Measurements from ENCODE around the gene CCDC141.

CCDC141 gene

DNA sequence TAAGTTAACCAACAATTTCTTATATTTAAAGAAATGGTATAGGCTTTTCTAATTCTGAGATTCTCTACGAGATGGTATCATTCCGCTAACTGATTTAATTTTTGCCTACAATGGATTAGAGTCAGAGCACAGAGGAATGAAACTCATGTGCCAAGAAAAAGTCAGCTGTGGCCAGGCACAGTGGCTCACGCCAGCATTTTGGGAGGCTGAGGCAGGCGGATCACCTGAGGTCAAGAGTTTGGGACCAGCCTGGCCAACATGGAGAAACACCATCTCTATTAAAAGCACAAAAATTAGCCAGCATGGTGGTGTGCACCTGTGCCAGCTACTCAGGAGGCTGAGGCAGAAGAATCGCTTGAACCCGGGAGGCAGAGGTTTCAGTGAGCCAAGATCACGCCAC, 225.8 kb downstream of the CCDC141 start:
- DNase-seq = no peak

DNA sequence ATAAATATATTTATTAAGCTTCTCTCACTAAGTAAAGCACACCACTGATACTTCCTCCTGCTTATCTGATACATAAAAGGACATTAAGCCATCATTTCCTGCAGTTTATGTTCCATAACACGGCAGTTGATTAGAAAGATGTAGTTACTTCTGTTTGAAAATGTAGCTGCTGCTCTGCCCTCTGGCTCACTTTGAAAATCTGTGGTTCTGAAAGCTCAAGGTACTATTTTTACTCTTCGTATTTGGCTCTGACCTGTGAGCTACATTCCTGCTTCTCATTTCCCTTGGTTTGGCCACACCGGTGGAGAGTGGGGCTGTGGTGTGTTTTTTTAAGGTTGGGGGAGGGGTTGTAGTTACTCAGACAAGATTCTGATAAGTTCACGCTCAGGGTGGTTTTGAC, 229.9 kb downstream of the CCDC141 start:
- DNase-seq = no peak

DNA sequence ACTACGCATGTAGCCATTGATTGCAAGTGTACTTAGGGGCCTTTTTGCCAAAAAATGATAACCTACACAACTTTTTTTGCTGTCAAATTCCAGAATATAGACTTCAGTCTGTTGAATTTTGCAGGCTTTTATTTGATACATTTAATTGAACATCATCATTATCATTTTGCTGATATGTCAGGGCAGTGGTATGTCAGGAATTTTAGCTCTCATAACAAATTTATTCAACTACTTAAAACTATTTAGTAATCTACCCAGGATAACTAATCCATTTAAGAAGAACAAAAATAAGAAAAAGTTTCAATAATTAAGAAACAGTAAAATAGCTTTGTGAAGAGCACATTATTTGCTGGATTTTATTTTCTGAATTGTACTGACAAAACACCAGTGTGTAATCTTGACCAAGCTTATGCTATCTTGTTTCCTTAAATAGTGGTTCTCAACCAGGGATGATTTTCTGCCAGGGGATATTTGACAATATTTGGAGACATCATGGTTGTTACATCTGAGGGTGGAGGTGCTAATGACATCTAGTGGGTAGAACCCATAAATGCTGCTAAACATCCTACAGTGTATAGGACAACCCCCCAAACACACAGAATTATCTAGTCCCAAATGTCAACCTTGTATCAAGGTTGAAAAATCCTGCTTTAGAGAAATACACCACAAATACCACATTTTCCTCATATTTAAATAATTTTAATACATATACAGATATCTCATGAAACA, 230.6 kb downstream of the CCDC141 start:
- DNase-seq = no peak

DNA sequence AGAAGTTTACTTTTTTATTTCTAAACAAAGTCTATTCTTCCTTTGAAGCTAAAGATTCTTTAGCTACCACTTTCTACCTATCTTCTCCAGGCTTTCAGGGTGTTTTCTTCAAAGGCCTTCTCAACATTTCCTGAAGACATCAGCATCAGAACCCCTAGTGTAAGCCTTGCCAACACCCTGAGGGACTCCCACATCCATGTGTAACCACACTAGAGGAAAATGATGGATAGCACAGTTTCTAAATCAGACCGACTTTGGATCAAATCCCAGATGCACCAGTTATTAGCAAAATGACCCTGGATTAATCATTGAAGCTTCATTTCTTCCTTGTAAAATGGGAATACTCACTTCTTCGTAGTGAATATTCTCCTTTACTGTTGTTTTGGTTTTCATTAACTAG, 238.0 kb downstream of the CCDC141 start:
- no peak for DNase-seq

DNA sequence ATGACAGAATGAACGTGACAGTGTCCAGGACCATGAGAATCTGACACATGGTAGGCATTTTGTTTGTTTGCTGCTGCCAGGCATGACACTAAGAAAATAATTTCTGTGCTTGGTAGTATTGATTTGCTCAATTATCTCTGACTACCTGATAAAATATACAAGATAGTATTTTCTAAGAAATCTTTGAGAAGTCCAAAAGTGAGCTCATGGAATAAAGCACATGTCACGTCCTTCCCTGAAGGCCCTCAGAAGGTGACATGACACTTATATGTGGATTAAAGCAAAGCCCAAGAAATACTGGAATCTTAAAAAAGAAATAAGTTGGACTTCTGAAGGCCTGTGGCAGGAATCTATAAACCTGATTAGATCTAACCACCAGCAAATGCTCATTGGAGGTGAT, 238.9 kb downstream of the CCDC141 start:
- DNase-seq = no peak

DNA sequence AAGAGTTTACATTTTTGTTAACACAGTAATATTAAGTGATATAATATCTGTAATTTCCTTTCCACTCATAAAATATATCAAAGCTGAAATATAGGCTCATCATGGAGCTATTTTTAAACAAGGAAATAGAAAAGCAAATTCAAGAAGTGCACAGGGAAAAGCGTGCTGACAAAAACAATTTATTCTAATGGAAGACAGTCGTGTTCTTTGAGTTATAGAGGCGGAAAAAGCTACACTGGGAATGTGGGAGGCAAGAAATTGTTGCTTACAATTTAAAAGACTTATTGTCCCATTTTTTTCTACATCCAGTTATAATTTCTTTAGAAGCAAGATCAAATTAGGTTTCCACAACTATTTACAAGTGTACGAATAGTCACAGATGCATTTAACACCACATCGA, 239.5 kb downstream of the CCDC141 start:
- no peak for DNase-seq

DNA sequence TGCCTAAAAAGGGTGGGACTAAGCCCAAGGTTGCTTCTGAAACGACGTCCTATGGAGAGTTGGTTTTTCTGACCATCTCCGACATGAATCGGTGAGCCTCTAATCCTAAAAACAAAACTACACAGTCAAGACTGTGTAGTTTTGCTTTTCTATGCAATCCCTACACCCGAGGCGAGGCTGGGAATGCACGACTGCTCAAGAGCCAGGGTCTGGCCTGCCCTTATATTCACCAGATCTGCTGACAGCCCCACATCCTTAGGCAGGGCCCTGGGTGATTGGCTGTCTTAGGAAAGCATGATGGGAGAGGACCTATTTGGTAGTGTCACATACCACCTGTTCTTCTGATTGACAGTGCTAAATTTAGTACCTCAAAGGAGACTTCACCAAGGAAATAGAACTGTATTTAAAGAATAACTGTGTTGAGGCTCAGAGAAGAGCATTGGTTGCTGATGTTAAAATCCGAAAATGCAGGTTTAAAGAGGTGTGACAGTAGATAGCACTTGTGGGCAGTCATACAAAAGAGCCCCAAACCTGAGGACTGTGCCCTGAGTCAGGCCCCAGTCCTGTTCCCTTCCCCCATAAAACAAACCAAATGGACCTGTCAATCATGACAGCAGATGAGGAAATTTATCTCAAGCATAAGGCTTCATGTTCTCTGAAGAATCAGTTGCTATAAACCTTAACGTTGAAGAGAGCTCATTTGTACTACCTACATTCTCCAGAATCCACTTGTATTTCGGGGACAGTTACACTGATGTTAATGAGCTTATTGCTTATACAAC, 242.5 kb downstream of the CCDC141 start, which contains the start of gene TTN:
Gene TTN (minus strand): TSS at position 197 of the 782 bp plus-strand sequence. CDS start 2,781 bp downstream, outside the sequence.
- no peak for DNase-seq

DNA sequence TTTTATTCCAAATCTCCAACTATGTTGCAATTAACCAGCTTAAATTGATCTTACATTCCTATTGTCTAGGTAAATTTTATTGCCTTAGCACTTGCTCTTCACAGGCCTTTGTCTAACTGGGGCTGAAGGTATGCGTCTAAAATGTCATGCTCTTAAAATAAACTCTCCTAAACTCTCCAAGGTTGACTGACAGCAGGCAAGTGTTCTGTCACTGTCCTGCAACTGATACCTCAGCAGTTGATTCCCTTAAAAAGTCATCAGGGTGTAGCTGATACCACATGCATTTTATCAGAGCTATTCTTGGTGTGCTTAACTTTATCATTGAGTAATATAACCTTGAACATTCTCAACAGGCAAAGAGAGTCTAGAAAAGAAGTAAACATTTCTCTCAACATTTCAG, 243.4 kb downstream of the CCDC141 start:
- DNase-seq = no peak

DNA sequence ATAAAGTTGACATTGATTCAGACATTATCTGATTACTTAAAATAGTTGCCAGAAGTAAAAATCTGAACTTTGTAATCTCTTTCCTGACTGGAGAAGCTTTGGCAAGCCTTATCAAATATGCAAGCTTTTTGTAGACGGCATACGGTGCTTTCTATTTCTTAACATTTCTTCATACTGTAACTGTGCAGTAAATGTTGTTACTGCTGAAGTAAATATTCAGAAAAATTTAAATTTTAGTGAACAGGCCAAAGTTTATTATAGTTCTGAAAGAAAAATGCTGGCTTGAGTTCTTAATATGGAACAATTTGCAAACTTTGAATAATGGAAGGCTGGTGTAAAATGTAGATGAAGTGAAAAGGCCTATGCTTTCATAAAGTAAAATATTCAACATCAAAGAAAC, 244.5 kb downstream of the CCDC141 start:
- no peak for DNase-seq

DNA sequence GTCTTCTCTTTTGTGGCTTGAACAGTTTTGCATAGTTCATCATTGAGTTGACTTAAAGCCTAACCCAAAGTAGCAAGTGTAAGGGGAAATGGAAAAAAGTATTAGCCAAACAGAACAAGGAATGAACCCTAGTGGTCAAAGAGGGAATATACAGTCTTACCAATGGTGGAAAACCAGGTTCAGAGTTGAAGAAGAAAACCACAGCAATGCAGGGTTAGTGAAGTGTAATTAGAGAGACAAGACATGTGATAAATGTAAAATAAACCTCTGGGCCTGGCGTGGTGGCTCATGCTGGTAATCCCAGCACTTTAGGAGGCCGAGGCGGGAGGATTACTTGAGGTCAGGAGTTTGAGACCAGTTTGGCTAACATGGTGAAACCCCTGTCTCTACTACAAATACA, 245.1 kb downstream of the CCDC141 start:
- no peak for DNase-seq

DNA sequence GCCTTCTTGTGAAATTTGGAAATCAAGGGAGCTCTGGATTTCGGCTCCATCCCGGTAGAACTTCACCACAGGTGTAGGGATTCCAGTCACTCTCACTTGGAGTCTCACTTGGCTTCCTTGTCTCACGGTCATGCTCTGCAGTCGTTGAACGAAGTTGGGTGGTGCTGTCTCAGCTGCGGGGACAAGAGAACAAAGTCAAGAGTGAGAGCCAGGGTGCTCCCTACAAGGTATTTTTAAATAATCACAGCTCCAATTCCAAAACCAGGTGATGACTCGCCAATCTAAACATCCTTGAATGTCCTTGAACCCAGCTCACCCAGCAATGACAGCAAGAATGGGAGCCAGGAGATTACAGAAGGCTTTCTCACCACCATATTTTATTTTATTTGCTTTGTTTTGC, 249.4 kb downstream of the CCDC141 start:
- DNase-seq = no peak

DNA sequence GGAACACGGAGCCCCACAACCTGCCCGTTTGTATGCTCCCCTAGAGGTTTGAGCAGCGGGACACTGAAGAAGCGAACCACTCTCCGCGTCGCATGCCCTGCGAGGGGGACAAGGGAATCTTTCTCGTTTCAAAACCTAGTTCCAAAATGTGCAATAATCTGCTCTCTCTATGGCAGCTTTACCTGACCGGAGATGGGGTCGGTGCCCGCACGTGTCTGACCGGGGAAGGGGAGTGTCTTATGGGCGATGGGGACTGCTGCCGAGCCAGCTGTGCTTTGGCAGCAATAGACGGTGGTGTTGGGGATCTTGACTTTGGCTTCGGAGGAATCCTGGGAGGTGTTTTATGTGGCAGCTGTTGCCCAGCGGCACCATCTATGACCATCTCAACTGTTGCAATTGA, 250.6 kb downstream of the CCDC141 start:
- no peak for DNase-seq

DNA sequence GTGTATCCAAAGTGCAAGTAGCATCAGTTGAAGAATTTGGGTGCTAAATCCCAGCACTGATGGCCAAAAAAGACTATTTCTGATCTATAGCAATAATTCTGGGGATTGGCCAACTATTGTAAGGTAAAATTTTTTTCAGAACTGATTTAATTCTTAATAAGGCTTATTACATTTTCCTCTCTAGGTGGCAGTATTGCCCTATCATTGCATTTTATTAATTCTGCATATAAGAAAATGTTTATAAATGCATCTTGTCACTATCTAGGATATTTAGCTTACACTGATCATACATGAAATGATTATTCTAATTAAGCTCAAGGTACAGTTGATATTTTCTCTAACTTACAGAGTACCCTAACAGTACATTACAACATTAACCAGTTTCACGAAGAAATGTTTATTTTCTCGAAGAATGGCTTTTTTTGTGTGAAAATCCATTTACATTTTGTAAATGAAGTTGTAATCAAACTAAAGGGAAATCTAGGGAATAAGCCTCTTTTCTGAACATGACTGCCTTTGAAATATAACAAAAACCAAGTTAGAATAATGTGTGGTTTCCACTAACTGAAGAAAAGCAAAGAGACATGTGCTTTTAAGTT, 253.8 kb downstream of the CCDC141 start:
- peak; percentile 40 for DNase-seq

DNA sequence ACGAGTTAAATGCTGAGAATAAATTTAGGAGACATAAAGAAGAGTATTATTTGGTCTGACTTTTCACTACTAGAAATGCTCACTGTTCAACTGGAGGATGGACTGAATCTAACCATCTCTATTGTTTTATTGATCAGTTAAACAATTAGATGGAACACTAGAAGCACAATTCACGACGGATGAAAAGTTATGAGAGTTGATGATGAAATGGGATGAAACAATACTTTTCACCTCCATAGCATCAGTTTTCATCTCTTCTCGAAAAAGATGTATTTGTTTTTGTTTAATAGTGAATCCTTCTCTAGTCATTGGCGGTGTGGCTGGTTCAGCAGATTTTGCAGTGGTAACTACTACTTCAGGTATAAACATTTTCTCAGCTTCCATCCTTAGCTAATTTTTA, 262.0 kb downstream of the CCDC141 start:
- no peak for DNase-seq

DNA sequence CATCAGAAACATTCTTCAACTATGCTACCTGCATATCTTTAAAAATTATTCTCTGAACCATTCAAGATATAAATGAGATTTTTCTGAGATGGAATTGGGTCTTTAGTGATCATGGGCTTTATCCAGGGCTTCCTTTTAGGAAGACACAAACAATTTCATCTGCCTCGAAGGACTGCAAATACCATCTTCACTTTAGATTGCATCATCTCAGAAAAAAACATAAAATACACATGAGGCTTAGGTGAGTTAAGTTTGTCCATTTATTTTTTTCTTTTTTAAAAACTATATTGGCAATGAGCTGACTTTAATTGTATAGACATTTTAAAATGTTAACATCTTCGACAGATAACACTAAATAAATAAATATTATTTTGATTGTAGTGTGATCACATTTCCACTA, 262.8 kb downstream of the CCDC141 start:
- no peak for DNase-seq

DNA sequence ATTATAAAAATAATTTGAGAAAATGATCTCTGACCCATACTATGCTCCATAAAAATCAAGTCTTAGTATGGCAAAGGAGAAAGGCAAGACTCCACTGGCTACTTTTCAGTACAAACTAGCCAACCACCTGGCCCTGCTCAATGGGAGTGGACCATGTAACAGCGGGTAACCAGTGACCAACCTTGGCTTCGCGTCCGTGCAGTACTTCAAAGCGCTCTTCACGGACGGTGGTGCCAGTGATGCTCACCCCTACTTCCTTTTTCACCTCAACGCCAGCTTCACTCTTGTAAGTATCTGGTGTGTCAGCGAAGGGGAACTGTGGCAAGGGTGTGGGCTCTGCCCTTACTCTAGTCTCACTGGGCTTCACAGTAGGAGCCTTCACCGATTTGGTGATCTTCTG, 266.0 kb downstream of the CCDC141 start:
- no peak for DNase-seq

DNA sequence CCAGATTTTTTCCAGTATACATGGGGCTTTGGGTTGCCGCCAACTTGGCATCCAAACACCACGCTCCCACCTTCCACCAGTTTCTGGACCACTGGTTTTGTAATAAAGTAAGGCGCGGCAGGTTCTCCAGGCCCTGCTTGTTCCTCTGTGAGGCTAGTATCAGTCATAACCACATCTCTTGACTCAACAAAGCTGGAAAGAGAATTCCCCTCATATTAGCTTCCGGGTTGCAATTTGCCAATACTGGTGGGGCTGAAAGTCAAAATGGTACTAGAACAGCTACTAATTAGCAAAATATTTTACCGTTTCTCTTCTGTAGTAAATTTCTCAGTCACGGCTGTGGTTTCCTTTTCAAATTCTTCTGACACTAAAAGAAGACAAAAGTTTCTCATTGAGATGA, 267.7 kb downstream of the CCDC141 start:
- no peak for DNase-seq

Data from midbrain (tissue), 1 donor.